D721Med (cell line): Measurements from ENCODE around the gene POMGNT2.
A peak's percentile ranks its signal among the peaks of the same experiment; 100 is the strongest.

Experiments
- DNase-seq: peaks from one replicate; pipeline ENCODE4 v3.0.0; 2011; ENCODE audit warnings: low spot score; ENCODE audit not compliant: insufficient read length
- FAIRE-seq: peaks from 2 replicates; lab custom pipeline; 2011; peaks lifted over from hg19 to GRCh38; lab: Jason Lieb, UNC
- TF ChIP-seq, protein P1 (sequence below): IDR thresholded peaks from 2 replicates; pipeline ENCODE4 v1.5.1; 2012; ENCODE audit warnings: mild to moderate bottlenecking, control low read depth; ENCODE audit not compliant: insufficient read depth; ENCODE audit errors: missing control alignments

POMGNT2 gene

DNA sequence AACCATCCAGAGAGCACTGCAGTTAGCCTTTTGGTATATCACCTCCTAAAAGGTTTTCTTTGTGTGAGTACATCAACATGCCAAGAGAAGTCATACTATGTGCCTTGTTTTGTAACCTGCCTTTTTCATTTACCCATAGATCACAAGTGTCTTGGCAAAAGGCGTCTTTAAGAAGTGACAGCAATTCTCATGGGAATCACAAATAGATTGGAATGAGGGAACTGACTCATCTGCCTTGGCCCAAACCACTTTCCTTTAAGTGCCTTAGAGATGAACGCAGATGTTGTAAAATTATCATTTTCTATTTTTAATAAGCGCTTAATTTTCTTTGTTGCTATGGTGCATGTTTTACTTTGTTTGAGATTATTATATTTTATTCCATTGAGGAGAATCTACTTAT is 20.7 kb upstream of the POMGNT2 start:
- FAIRE-seq = no peak
- TF ChIP-seq, protein P1, sequence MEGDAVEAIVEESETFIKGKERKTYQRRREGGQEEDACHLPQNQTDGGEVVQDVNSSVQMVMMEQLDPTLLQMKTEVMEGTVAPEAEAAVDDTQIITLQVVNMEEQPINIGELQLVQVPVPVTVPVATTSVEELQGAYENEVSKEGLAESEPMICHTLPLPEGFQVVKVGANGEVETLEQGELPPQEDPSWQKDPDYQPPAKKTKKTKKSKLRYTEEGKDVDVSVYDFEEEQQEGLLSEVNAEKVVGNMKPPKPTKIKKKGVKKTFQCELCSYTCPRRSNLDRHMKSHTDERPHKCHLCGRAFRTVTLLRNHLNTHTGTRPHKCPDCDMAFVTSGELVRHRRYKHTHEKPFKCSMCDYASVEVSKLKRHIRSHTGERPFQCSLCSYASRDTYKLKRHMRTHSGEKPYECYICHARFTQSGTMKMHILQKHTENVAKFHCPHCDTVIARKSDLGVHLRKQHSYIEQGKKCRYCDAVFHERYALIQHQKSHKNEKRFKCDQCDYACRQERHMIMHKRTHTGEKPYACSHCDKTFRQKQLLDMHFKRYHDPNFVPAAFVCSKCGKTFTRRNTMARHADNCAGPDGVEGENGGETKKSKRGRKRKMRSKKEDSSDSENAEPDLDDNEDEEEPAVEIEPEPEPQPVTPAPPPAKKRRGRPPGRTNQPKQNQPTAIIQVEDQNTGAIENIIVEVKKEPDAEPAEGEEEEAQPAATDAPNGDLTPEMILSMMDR = no peak
- DNase-seq = no peak

- no peak for DNase-seq
- no peak for FAIRE-seq
- TF ChIP-seq, protein P1 = no peak
Observed at GRCh38 chr3:43123895-43124294, 18.0 kb upstream of the POMGNT2 start.

GRCh38 chr3:43120937-43121336 is 15.1 kb upstream of the POMGNT2 start:
- DNase-seq (no peak), FAIRE-seq (no peak)
- TF ChIP-seq, protein P1 = no peak

DNA sequence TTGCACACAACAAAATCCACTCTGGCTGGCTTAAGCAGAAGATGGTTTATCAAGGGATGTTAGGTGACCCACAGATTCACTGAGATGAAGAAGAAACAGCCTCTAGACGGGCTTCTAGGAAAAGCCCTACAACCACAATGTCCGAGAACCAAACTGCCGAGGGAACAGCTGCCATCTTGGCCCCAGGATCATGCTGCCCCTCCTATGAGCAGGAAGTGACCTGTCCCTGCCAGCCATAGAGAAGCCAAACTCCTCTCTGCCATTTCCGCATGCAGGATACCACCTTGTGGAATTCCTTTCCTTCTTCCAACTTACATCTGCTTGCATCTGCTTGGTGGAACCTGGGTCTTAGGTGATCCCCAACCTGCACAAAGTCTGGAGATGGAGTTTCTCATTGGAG is 11.4 kb upstream of the POMGNT2 start:
- DNase-seq = no peak
- TF ChIP-seq, protein P1 = no peak
- no peak for FAIRE-seq

- DNase-seq (no peak), FAIRE-seq (no peak)
- TF ChIP-seq, protein P1 = no peak
Observed at GRCh38 chr3:43113671-43114070, 7.8 kb upstream of the POMGNT2 start.

GRCh38 chr3:43106293-43106628 is 382 bp upstream of the POMGNT2 start:
- FAIRE-seq = no peak
- no peak for DNase-seq
- TF ChIP-seq, protein P1 = no peak

- FAIRE-seq = peak; percentile 80
- TF ChIP-seq, protein P1 = no peak
- DNase-seq = no peak
Observed at GRCh38 chr3:43104660-43105595, 951 bp downstream of the POMGNT2 start.
